ENCODE measurements around the gene SMARCC2. TPM values are rescaled to one million over a fixed set of nuclear protein-coding genes. Genes with fewer than 3 reads are reported as not detected.

Gene SMARCC2
- total and polyA plus RNA-seq, 2 of the 13 experiments (the other 11 are each of a cell fraction or from before 2014, with no cell fraction given) = 21.3 to 24.1 TPM

DNA sequence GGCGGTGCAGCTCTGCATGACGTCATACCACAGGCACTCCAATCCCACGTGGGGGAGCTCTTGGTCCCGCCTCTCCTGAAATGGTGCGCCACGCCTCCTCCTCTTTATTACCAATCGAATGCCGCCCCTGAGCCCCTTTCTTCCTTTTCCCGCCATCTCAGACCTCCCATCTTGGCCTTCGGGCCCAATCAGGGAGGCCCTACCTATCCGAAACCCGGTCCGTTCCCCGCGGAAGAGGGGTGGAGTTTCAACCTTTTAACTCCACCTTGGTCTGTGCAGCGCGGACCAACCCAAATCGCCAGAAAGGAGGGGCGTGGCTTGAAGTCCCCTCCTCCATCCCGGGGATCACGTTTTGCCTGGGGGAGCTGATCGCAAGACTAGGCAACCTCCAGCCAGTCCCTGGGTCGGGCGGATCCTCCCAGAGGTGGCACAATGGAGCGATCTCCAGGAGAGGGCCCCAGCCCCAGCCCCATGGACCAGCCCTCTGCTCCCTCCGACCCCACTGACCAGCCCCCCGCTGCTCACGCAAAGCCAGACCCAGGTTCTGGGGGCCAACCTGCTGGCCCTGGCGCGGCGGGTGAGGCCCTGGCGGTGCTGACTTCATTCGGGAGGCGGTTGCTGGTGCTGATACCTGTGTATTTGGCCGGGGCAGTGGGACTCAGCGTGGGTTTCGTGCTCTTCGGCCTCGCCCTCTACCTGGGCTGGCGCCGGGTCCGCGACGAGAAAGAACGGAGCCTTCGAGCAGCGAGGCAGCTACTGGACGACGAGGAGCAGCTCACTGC, 61.2 kb downstream of the SMARCC2 start, which contains the start of gene ESYT1 (continued):
- TF ChIP-seq, protein P1, sequence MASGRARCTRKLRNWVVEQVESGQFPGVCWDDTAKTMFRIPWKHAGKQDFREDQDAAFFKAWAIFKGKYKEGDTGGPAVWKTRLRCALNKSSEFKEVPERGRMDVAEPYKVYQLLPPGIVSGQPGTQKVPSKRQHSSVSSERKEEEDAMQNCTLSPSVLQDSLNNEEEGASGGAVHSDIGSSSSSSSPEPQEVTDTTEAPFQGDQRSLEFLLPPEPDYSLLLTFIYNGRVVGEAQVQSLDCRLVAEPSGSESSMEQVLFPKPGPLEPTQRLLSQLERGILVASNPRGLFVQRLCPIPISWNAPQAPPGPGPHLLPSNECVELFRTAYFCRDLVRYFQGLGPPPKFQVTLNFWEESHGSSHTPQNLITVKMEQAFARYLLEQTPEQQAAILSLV (CRISPR knock-in tag; IDR thresholded peaks at IDR 0.05; ENCODE audit: borderline replicate concordance) = no peak; the same call in 1 of the 2 replicates
- no peak for TF ChIP-seq TP53 (CRISPR knock-in tag; conservative IDR thresholded peaks at IDR 0.05)
- TF ChIP-seq ZNF556 (CRISPR knock-in tag; IDR thresholded peaks at IDR 0.05; ENCODE audit: borderline replicate concordance) = peak; percentile 51; the same call in 1 of the 2 replicates
- TF ChIP-seq ZGPAT (CRISPR knock-in tag; IDR thresholded peaks at IDR 0.05) = peak; percentile 71; the same call in 1 of the 2 replicates
- peak; percentile 56; the same call in 1 of the 2 replicates for TF ChIP-seq AKAP8 (CRISPR knock-in tag; IDR thresholded peaks at IDR 0.05)
- TF ChIP-seq MEF2D (CRISPR knock-in tag; IDR thresholded peaks at IDR 0.05) = peak; percentile 73; the same call in 1 of the 2 replicates
- no peak for TF ChIP-seq NR1H2 (CRISPR knock-in tag; IDR thresholded peaks at IDR 0.05; ENCODE audit: borderline replicate concordance, low read depth)
- no peak for TF ChIP-seq TBP (CRISPR knock-in tag; IDR thresholded peaks at IDR 0.05)
- TF ChIP-seq, protein P2, sequence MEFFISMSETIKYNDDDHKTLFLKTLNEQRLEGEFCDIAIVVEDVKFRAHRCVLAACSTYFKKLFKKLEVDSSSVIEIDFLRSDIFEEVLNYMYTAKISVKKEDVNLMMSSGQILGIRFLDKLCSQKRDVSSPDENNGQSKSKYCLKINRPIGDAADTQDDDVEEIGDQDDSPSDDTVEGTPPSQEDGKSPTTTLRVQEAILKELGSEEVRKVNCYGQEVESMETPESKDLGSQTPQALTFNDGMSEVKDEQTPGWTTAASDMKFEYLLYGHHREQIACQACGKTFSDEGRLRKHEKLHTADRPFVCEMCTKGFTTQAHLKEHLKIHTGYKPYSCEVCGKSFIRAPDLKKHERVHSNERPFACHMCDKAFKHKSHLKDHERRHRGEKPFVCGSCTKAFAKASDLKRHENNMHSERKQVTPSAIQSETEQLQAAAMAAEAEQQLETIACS (CRISPR knock-in tag; IDR thresholded peaks at IDR 0.05) = no peak
- peak; percentile 78; the same call in 1 of the 2 replicates for TF ChIP-seq ZSCAN29 (CRISPR knock-in tag; conservative IDR thresholded peaks at IDR 0.05)
- TF ChIP-seq ATF4 (CRISPR knock-in tag; IDR thresholded peaks at IDR 0.05) = 0 out of 4 replicates have a peak, but pooled peaks of 1 of the 2 experiments have one; percentile 17
- TF ChIP-seq, protein P3, sequence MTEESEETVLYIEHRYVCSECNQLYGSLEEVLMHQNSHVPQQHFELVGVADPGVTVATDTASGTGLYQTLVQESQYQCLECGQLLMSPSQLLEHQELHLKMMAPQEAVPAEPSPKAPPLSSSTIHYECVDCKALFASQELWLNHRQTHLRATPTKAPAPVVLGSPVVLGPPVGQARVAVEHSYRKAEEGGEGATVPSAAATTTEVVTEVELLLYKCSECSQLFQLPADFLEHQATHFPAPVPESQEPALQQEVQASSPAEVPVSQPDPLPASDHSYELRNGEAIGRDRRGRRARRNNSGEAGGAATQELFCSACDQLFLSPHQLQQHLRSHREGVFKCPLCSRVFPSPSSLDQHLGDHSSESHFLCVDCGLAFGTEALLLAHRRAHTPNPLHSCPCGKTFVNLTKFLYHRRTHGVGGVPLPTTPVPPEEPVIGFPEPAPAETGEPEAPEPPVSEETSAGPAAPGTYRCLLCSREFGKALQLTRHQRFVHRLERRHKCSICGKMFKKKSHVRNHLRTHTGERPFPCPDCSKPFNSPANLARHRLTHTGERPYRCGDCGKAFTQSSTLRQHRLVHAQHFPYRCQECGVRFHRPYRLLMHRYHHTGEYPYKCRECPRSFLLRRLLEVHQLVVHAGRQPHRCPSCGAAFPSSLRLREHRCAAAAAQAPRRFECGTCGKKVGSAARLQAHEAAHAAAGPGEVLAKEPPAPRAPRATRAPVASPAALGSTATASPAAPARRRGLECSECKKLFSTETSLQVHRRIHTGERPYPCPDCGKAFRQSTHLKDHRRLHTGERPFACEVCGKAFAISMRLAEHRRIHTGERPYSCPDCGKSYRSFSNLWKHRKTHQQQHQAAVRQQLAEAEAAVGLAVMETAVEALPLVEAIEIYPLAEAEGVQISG (CRISPR knock-in tag; IDR thresholded peaks at IDR 0.05) = peak; percentile 57; the same call in 1 of the 2 replicates
- TF ChIP-seq ZMYM4 (CRISPR knock-in tag; IDR thresholded peaks at IDR 0.05) = no peak; the same call in 1 of the 2 replicates
- TF ChIP-seq ZNF143 (CRISPR knock-in tag; IDR thresholded peaks at IDR 0.05) = no peak
- peak; percentile 63; the same call in 1 of the 2 replicates for TF ChIP-seq ZNF263 (CRISPR knock-in tag; IDR thresholded peaks at IDR 0.05)
- TF ChIP-seq, protein P4, sequence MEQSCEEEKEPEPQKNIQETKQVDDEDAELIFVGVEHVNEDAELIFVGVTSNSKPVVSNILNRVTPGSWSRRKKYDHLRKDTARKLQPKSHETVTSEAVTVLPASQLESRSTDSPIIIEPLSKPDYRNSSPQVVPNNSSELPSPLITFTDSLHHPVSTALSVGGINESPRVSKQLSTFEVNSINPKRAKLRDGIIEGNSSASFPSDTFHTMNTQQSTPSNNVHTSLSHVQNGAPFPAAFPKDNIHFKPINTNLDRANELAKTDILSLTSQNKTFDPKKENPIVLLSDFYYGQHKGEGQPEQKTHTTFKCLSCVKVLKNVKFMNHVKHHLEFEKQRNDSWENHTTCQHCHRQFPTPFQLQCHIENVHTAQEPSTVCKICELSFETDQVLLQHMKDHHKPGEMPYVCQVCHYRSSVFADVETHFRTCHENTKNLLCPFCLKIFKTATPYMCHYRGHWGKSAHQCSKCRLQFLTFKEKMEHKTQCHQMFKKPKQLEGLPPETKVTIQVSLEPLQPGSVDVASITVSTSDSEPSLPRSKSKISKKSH (CRISPR knock-in tag; IDR thresholded peaks at IDR 0.05; ENCODE audit: borderline replicate concordance) = no peak; the same call in 1 of the 2 replicates
- TF ChIP-seq MNT (IDR thresholded peaks at IDR 0.05) = peak; percentile 85
